Medulla oblongata (tissue), 1 donor: ENCODE measurements around the gene TMEM37.

Experiments used
- DNase-seq: peaks from one replicate; pipeline ENCODE4 v3.0.0-alpha.2; 2015; ENCODE audit errors: extremely low spot score

Gene TMEM37

GRCh38 chr2:119417908-119418307 is 13.7 kb upstream of the TMEM37 start:
- DNase-seq = no peak

- DNase-seq = no peak
Observed at GRCh38 chr2:119419065-119419464, 12.6 kb upstream of the TMEM37 start.

DNA sequence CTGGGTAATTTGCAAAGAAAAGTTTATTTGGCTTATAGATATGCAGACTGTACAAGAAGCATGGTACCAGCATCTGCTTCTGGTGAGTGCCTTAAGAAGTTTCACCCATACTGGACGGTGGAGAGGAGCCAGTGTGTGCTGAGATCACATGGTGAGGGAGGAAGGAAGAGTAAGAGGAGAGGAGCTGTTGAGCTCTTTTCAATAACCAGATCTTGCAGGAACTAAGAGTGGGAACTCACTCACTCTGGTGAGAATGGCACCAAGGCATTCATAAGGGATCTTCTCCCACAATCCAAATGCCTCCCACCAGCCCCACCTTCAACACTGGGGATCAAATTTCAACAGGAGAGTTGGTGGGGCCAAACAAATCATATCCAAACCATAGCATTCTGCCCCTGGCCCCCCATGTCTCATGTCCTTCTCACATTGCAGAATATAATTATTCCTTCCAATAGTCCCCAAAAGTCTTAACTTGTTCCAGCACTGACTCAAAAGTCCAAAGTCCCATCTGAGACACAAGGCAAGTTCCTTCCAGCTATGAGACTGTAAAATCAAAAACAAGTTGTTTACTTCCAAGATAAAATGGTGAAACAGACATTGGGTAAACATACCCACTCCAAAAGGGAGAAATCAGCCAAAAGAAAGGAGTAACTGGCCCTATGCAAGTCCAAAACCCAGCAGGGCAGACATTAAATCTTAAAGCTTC is 11.7 kb upstream of the TMEM37 start:
- DNase-seq = peak; percentile 7

- no peak for DNase-seq
Observed at GRCh38 chr2:119421304-119421703, 10.3 kb upstream of the TMEM37 start.

GRCh38 chr2:119421741-119422140 is 9.9 kb upstream of the TMEM37 start:
- DNase-seq = no peak

GRCh38 chr2:119422360-119423107 is 9.1 kb upstream of the TMEM37 start:
- DNase-seq = no peak

- DNase-seq = no peak
Observed at GRCh38 chr2:119423108-119423444, 8.6 kb upstream of the TMEM37 start.

GRCh38 chr2:119423811-119424210 is 7.8 kb upstream of the TMEM37 start:
- DNase-seq = no peak

DNA sequence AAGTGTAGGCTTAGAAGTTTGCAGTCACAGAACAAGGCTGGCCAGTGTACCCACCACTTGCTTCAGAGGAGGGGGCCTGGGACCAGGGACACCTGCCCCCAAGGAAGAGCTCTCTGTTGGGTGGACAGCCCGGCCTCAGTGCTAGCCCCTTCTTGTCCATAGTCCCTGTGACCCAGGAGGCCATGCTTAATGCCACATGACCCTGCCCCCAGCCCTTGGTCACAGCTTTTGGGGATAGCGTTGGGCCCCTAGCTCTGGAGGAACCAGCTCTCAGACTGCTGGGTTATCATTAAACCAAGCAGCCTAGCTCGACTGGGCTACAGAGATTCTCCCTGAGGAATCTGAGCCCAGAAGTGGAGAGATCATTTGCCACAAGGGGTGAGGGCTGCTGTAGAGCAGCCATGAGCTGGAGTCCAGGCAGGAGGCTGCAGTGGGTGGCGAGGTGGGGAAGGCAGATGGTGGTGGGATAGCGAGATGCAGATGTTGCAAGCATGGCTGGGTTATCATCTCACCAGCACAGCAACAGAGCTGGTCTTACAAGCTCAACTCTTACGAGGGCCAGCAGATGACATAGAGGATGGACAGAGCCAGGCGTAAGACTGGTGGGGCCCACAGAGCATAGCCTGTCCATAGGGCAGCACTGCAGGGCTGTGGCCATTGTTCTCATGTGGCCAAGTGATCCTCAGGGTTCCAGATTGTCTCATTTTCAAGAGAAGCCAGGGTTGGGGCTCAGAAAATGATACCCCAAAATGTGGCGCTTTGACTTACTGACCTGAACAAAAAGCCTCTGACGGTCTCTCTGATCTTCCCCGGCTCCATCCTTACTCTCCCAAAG is 7.2 kb upstream of the TMEM37 start:
- no peak for DNase-seq

- no peak for DNase-seq
Observed at GRCh38 chr2:119425119-119425405, 6.6 kb upstream of the TMEM37 start.

DNA sequence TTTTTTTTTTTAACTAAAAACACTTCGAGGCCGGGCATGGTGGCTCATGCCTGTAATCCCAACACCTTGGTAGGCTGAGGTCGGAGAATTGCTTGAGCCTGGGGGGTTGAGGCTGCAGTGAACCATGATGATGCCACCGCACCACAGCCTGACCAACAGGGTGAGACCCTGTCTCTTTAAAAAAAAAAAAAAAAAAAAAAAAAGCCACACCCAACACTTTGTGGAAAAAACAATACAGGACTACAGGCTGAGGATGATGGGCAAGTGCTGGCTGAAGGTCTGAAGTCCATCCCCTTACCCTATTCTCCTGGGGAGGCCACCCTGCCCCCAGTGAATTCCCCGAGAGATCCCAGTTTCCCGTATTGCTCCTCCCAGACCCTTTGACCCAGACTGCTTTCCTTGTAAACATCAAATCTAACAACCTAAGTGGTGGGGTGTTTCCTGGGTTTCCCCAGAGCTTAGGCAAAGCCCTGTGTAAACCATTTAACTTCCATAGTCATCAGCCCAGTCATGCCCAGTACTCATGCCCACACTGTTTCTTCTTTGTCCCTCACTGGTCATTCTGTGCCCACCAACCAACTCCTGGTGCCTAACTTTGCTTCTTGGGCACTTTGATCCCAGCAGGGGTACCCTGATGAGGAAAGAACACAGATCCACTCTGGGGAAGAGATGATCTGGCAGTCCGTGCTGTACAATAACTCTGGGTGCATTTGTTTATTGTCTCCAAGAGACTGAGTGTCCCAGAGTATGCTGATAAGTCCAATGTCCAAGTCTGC is 5.8 kb upstream of the TMEM37 start:
- DNase-seq = no peak

- DNase-seq = no peak
Observed at GRCh38 chr2:119426396-119426675, 5.3 kb upstream of the TMEM37 start.

GRCh38 chr2:119426801-119427395 is 4.8 kb upstream of the TMEM37 start:
- no peak for DNase-seq

GRCh38 chr2:119427756-119428155 is 3.9 kb upstream of the TMEM37 start:
- no peak for DNase-seq

GRCh38 chr2:119428488-119429224 is 3.0 kb upstream of the TMEM37 start:
- no peak for DNase-seq

DNA sequence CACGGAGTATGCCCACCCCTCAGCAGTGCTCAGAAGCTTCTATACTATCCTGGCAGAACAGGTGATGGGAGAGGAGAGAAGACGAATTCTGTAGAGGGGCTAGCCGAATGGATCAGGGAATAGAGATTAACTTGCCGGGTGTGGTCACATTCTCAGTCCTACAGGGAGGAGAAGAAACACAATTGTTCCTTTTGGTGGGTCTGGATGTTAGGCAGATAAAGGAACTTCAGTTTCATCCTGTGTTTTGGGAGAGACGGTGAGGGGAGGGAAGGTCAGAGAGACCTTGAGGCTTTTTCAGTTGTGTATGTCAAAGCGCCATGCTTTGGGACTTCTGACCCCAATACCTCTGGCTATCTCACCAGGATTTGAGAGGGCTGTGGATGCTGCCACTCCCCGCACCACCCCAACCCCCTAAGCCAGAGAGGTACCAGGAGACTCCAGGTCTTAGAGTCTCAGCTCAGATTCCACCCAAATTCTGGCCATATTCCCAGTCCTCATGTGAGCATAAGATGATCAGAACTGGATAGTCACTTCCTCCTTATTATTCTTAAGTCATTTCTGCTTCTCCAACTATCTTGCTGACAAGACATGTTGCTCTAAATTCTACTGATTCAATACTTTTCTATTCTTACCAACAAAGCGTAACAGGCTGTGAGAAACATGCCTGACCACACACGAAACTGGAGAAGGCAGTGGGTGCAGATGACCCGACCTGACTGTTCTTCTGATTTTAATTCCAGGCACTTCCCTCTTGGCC is 2.3 kb upstream of the TMEM37 start:
- peak; percentile 66 for DNase-seq

DNA sequence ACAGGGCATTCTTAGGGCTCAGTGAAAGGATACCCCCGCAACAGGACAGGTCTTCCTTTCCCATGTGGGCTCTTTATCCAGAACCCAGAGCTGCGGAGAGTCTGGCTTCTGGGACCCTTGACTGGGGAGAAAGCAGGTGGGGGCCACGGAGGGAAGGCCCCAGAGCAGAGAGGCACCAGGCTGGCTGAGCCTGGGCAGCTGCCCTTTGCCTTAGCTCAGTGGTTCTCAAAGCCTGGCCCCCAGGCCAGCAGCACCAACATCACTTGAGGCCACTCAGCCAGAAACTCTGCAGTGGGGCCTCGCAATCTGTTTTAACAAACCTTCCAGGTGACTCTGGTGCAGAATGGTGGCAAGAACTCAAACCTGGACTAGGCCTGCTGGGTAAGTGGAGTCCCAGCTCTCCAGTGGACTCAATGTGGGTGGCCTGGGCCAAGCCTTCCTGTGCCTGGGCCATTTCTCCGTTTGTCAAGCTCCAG is 1.6 kb upstream of the TMEM37 start:
- no peak for DNase-seq

DNA sequence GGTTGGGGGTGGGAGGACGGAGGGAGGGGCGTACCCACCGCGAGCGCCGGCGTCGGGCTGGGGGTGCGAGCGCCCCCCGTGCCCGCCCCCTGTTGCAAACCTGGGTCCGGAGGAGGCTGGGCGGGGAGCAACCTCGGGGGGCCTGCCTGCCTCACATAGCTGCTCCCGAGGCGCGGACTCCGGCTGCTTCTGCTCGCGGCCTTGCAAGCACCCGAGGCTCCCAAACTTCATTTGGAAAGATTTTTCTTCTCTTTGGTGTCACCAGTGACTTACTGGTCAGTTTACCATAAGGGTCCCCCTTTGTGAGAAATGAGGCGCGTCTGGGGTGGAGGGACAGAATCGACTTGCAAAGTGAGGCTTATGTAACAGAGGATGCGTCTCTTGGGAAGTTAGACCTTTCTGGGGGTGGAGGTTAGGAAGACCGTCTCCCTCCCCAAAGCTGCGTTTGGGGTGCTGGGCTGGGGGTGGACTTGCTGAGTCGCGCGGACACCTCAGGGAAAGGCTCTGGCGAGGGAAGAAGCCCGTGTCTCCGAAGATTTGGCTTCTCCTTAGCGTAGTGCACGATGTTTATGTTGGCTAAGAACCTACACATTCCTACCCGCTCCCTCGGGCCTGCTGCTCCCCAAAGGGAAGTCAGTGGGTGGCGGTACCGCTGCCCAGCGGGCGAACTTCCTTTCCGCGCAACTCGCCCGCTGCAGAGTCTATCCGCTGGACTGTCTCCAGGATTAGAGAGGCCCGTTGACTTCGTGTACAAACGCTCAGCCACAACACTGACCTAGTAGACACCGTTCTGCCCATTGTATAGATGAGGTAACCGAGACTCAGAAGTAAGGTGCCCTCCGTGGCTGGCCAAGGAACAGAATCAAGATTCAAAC is 559 bp downstream of the TMEM37 start:
- DNase-seq = peak; percentile 41

- DNase-seq = no peak
Observed at GRCh38 chr2:119432851-119433522, 1.3 kb downstream of the TMEM37 start.
